HEK293 (cell line): ENCODE results near the gene PAPSS2.
"Not testable (repeated sequence)": the region's sequence is repeated elsewhere in the genome, so short reads cannot be mapped to it uniquely, and the experiment has no call there.

Source experiments
- CTCF ChIA-PET: fragments of 350-600 bp; formaldehyde crosslinking; extraction: SDS; loops from one replicate; lab custom pipeline; 2021; ENCODE audit warnings: antibody characterized with exemption; lab: Yijun Ruan, JAX
- POLR2A ChIA-PET: fragments of 300-600 bp; formaldehyde crosslinking; extraction: SDS; loops from one replicate; lab custom pipeline; 2020; ENCODE audit warnings: antibody characterized with exemption, inconsistent platforms; lab: Yijun Ruan, JAX
- H3K27ac ChIP-seq: fragments of 200-500 bp; sonication (Bioruptor generic); 2 replicates; pipeline ENCODE4 v1.5.1; 2014; ENCODE audit warnings: low read depth, low read length, control low read depth, inconsistent platforms; ENCODE audit errors: extremely low read depth
- H3K36me3 ChIP-seq, 2 experiments: fragments of 200-500 bp in 1 of 2; sonication (Bioruptor generic) in 1 of 2; 1 replicate in 1 of 2; 2 replicates in 1 of 2; pipeline ENCODE4 v1.5.1; 2014 to 2017; ENCODE audit warnings: inconsistent platforms in 2 of 2, low read length in 2 of 2; ENCODE audit not compliant: control insufficient read depth in 2 of 2, insufficient read depth in 1 of 2
- H3K4me1 ChIP-seq: fragments of 200-500 bp; sonication (Bioruptor generic); 2 replicates; pipeline ENCODE4 v1.5.1; 2014; ENCODE audit warnings: mild to moderate bottlenecking, low read length, inconsistent platforms; ENCODE audit not compliant: control insufficient read depth, insufficient read depth
- H3K4me3 ChIP-seq: 2 replicates; pipeline ENCODE4 v1.5.1; 2011; ENCODE audit warnings: low read depth, mild to moderate bottlenecking, control low read depth, low read length, moderate library complexity
- H3K9me3 ChIP-seq: fragments of 200-500 bp; sonication (Bioruptor generic); 2 replicates; pipeline ENCODE4 v1.5.1; 2014; ENCODE audit warnings: low read depth, low read length, inconsistent platforms; ENCODE audit not compliant: control insufficient read depth, insufficient read depth
- BCL11A ChIP-seq: fragments of 450-650 bp; formaldehyde crosslinking; IDR thresholded peaks from 2 replicates; pipeline ENCODE4 v1.5.1; 2016; ENCODE audit warnings: low read depth, missing biosample characterization, missing genetic modification characterization
- FEZF1 ChIP-seq: fragments of 450-650 bp; formaldehyde crosslinking; IDR thresholded peaks from 2 replicates; pipeline ENCODE4 v1.5.1; 2016; ENCODE audit warnings: missing biosample characterization, missing genetic modification characterization
- KLF9 ChIP-seq: fragments of 450-650 bp; formaldehyde crosslinking; IDR thresholded peaks from 2 replicates; pipeline ENCODE4 v1.5.1; 2016; ENCODE audit warnings: missing biosample characterization, missing genetic modification characterization, low read depth
- ZBTB8A ChIP-seq: fragments of 450-650 bp; formaldehyde crosslinking; IDR thresholded peaks from 2 replicates; pipeline ENCODE4 v1.5.1; 2016; ENCODE audit warnings: missing biosample characterization, missing genetic modification characterization
- ZNF10 ChIP-seq: fragments of 450-650 bp; formaldehyde crosslinking; IDR thresholded peaks from 2 replicates; pipeline ENCODE4 v1.5.1; 2017; ENCODE audit warnings: missing biosample characterization, missing genetic modification characterization
- ZNF155 ChIP-seq: fragments of 450-650 bp; formaldehyde crosslinking; IDR thresholded peaks from 2 replicates; pipeline ENCODE4 v1.5.1; 2016; ENCODE audit warnings: missing biosample characterization, missing genetic modification characterization
- ZNF157 ChIP-seq: fragments of 450-650 bp; formaldehyde crosslinking; IDR thresholded peaks from 2 replicates; pipeline ENCODE4 v1.5.1; 2016; ENCODE audit warnings: missing biosample characterization, missing genetic modification characterization
- ZNF202 ChIP-seq: fragments of 450-650 bp; formaldehyde crosslinking; IDR thresholded peaks from 2 replicates; pipeline ENCODE4 v1.5.1; 2016; ENCODE audit warnings: missing biosample characterization, missing genetic modification characterization, borderline replicate concordance
- ZNF223 ChIP-seq: fragments of 450-650 bp; formaldehyde crosslinking; IDR thresholded peaks from 2 replicates; pipeline ENCODE4 v1.5.1; 2016; ENCODE audit warnings: missing biosample characterization, missing genetic modification characterization
- ZNF292 ChIP-seq: fragments of 450-650 bp; formaldehyde crosslinking; IDR thresholded peaks from 2 replicates; pipeline ENCODE4 v1.5.1; 2016; ENCODE audit warnings: low read depth, missing biosample characterization, missing genetic modification characterization, borderline replicate concordance
- ZSCAN23 ChIP-seq: fragments of 450-650 bp; formaldehyde crosslinking; IDR thresholded peaks from 2 replicates; pipeline ENCODE4 v1.5.1; 2016; ENCODE audit warnings: missing biosample characterization, missing genetic modification characterization
- TF ChIP-seq, protein P1 (sequence below): fragments of 450-650 bp; formaldehyde crosslinking; IDR thresholded peaks from 2 replicates; pipeline ENCODE4 v1.5.1; 2016; ENCODE audit warnings: missing biosample characterization, missing genetic modification characterization
- TF ChIP-seq, protein P2 (sequence below): fragments of 450-650 bp; formaldehyde crosslinking; IDR thresholded peaks from 2 replicates; pipeline ENCODE4 v1.5.1; 2017; ENCODE audit warnings: missing biosample characterization, missing genetic modification characterization
- TF ChIP-seq, protein P3 (sequence below): fragments of 450-650 bp; formaldehyde crosslinking; IDR thresholded peaks from 2 replicates; pipeline ENCODE4 v1.5.1; 2016; ENCODE audit warnings: missing biosample characterization, missing genetic modification characterization
- TF ChIP-seq, protein P4 (sequence below): fragments of 450-650 bp; formaldehyde crosslinking; conservative IDR thresholded peaks from 2 replicates; pipeline ENCODE4 v1.5.1; 2016; ENCODE audit warnings: low read depth, missing biosample characterization, missing genetic modification characterization

PAPSS2 gene

DNA sequence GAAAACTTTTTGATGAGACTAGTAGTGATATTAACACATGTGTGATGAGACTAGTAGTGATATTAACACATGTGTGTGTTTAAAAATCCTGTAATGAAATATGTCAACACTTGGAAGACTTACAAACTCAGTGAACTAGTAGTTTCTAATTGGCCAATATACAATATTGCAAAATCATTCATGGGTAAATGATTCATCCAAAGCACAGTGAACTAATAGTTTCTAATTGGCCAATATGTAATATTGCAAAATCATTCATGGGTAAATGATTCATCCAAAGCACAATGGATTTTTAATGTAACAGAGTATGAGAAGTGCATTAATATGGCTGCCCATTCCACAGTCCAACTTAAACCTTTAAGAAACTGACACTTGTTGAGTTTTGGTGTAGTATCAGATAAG is 80.6 kb downstream of the PAPSS2 start:
- Histone ChIP-seq H3K36me3 (peaks cover 0 to 17% of the 10 kb centered on the region in 2 experiments; a peak in 2 of 3 replicates), H3K4me3 (no peak overlapping the region), H3K27ac (no peak overlapping the region), H3K4me1 (no peaks in the 10 kb centered on the region)
- POLR2A ChIA-PET = no interaction called here
- TF ChIP-seq ZNF10 (tag by site-specific recombination) = no peak
- TF ChIP-seq KLF9 (tag by site-specific recombination) = no peak
- TF ChIP-seq, protein P1, sequence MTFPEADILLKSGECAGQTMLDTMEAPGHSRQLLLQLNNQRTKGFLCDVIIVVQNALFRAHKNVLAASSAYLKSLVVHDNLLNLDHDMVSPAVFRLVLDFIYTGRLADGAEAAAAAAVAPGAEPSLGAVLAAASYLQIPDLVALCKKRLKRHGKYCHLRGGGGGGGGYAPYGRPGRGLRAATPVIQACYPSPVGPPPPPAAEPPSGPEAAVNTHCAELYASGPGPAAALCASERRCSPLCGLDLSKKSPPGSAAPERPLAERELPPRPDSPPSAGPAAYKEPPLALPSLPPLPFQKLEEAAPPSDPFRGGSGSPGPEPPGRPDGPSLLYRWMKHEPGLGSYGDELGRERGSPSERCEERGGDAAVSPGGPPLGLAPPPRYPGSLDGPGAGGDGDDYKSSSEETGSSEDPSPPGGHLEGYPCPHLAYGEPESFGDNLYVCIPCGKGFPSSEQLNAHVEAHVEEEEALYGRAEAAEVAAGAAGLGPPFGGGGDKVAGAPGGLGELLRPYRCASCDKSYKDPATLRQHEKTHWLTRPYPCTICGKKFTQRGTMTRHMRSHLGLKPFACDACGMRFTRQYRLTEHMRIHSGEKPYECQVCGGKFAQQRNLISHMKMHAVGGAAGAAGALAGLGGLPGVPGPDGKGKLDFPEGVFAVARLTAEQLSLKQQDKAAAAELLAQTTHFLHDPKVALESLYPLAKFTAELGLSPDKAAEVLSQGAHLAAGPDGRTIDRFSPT (tag by site-specific recombination) = no peak
- TF ChIP-seq FEZF1 (tag by site-specific recombination) = no peak
- TF ChIP-seq ZNF223 (tag by site-specific recombination) = no peak
- TF ChIP-seq, protein P2, sequence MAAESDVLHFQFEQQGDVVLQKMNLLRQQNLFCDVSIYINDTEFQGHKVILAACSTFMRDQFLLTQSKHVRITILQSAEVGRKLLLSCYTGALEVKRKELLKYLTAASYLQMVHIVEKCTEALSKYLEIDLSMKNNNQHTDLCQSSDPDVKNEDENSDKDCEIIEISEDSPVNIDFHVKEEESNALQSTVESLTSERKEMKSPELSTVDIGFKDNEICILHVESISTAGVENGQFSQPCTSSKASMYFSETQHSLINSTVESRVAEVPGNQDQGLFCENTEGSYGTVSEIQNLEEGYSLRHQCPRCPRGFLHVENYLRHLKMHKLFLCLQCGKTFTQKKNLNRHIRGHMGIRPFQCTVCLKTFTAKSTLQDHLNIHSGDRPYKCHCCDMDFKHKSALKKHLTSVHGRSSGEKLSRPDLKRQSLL = no peak
- TF ChIP-seq, protein P3, sequence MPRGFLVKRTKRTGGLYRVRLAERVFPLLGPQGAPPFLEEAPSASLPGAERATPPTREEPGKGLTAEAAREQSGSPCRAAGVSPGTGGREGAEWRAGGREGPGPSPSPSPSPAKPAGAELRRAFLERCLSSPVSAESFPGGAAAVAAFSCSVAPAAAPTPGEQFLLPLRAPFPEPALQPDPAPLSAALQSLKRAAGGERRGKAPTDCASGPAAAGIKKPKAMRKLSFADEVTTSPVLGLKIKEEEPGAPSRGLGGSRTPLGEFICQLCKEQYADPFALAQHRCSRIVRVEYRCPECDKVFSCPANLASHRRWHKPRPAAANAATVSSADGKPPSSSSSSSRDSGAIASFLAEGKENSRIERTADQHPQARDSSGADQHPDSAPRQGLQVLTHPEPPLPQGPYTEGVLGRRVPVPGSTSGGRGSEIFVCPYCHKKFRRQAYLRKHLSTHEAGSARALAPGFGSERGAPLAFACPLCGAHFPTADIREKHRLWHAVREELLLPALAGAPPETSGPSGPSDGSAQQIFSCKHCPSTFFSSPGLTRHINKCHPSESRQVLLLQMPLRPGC (tag by site-specific recombination) = no peak
- no peak for TF ChIP-seq ZNF155 (tag by site-specific recombination)
- TF ChIP-seq ZNF157 = no peak
- no peak for TF ChIP-seq BCL11A (tag by site-specific recombination)
- TF ChIP-seq ZSCAN23 = no peak
- TF ChIP-seq ZBTB8A (tag by site-specific recombination) = no peak
- TF ChIP-seq, protein P4, sequence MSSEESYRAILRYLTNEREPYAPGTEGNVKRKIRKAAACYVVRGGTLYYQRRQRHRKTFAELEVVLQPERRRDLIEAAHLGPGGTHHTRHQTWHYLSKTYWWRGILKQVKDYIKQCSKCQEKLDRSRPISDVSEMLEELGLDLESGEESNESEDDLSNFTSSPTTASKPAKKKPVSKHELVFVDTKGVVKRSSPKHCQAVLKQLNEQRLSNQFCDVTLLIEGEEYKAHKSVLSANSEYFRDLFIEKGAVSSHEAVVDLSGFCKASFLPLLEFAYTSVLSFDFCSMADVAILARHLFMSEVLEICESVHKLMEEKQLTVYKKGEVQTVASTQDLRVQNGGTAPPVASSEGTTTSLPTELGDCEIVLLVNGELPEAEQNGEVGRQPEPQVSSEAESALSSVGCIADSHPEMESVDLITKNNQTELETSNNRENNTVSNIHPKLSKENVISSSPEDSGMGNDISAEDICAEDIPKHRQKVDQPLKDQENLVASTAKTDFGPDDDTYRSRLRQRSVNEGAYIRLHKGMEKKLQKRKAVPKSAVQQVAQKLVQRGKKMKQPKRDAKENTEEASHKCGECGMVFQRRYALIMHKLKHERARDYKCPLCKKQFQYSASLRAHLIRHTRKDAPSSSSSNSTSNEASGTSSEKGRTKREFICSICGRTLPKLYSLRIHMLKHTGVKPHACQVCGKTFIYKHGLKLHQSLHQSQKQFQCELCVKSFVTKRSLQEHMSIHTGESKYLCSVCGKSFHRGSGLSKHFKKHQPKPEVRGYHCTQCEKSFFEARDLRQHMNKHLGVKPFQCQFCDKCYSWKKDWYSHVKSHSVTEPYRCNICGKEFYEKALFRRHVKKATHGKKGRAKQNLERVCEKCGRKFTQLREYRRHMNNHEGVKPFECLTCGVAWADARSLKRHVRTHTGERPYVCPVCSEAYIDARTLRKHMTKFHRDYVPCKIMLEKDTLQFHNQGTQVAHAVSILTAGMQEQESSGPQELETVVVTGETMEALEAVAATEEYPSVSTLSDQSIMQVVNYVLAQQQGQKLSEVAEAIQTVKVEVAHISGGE (tag by site-specific recombination) = no peak
- no peak for TF ChIP-seq ZNF202 (tag by site-specific recombination)
- TF ChIP-seq ZNF292 (tag by site-specific recombination) = no peak
- TF ChIP-seq, all 188 proteins: peak for 0
- H3K9me3 ChIP-seq = no peaks in the 10 kb centered on the region
- CTCF ChIA-PET = interaction anchor here (1.0 to 1.5 kb wide), 4 partner anchors 11 to 114 kb away, joined by 3 to 5 read pairs (median 4); no protein-coding TSS in a partner anchor

DNA sequence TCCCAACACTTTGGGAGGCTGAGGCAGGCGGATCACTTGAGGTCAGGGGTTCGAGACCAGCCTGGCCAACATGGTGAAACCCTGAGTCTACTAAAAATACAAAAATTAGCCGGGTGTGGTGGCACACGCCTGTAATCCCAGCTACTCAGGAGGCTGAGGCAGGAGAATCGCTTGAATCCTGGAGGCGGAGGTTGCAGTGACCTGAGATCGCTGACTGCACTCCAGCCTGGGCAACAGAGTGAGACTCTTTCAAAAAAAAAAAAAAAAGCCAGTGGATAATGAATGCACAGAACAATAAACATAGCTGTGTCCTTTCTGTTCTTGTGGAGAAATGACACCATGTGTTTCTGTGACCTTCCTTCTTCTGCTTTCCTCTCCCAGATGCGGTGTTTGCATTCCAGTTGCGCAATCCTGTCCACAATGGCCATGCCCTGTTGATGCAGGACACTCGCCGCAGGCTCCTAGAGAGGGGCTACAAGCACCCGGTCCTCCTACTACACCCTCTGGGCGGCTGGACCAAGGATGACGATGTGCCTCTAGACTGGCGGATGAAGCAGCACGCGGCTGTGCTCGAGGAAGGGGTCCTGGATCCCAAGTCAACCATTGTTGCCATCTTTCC is 83.4 kb downstream of the PAPSS2 start:
- peaks cover 0 to 22% of the 10 kb centered on the region in 2 experiments; a peak in 2 of 3 replicates for H3K36me3 ChIP-seq
- H3K4me1 ChIP-seq, H3K27ac ChIP-seq, H3K4me3 ChIP-seq, H3K9me3 ChIP-seq: not testable (repeated sequence)
- POLR2A ChIA-PET = interaction anchor here (0.7 kb wide), 1 partner anchor 71 kb away, joined by 5 read pairs; no protein-coding TSS in a partner anchor
- CTCF ChIA-PET = interaction anchor here (0.7 to 1.2 kb wide), 2 partner anchors 19 to 119 kb away, joined by 3 read pairs; no protein-coding TSS in a partner anchor
